Measurements from ENCODE around the gene RELA. TPM values are rescaled to one million over a fixed set of nuclear protein-coding genes. Genes with fewer than 3 reads are reported as not detected.

The RELA gene
- total RNA-seq (2022; extraction: Qiagen RNA extraction) = 63.5 to 78.0 TPM (median 73.7 TPM) in 5 replicates

GRCh38 chr11:65662799-65663638 lies at the start of gene RELA:
Gene RELA, minus strand, starts transcription at chr11:65662916. Its CDS starts 84 bp downstream, at chr11:65662832.

GRCh38 chr11:65711785-65712632 lies 49.3 kb upstream of the RELA start, which contains the start of gene KAT5:
Gene KAT5, plus strand, starts transcription at chr11:65712252. Its CDS starts 16 bp downstream, at chr11:65712268.

GRCh38 chr11:65637794-65638419 lies 24.8 kb downstream of the RELA start, which contains the start of gene SIPA1:
Gene SIPA1, plus strand, starts transcription at chr11:65638101. Its CDS starts 2,821 bp downstream, at chr11:65640922.

GRCh38 chr11:65615229-65615949 lies 47.3 kb downstream of the RELA start, which contains the start of gene PCNX3:
Gene PCNX3, plus strand, starts transcription at chr11:65615776. Its CDS starts 536 bp downstream, at chr11:65616312.

Other genes starting within 250 kb of the RELA start
- gene NEAT1, start 240.1 kb downstream of the RELA start, total RNA-seq (2022; extraction: Qiagen RNA extraction) = 123 to 204 TPM (median 187 TPM) in 5 replicates
- gene MALAT1, start 163.9 kb downstream of the RELA start, total RNA-seq (2022; extraction: Qiagen RNA extraction) = 42.9 to 87.3 TPM (median 59.9 TPM) in 5 replicates
- gene SCYL1, start 137.8 kb downstream of the RELA start, total RNA-seq (2022; extraction: Qiagen RNA extraction) = 47.8 to 62.4 TPM (median 58.2 TPM) in 5 replicates
- gene LTBP3, start 104.6 kb downstream of the RELA start, total RNA-seq (2022; extraction: Qiagen RNA extraction) = 89.3 to 122 TPM (median 106 TPM) in 5 replicates
- 63.9 to 77.4 TPM (median 76.9 TPM) in 5 replicates for gene ZNRD2, start 92.4 kb downstream of the RELA start, total RNA-seq (2022; extraction: Qiagen RNA extraction)
- 26.3 to 47.9 TPM (median 45.5 TPM) in 5 replicates for gene FAM89B, start 90.4 kb downstream of the RELA start, total RNA-seq (2022; extraction: Qiagen RNA extraction)
- 27.8 to 36.2 TPM (median 31.5 TPM) in 5 replicates for gene EHBP1L1, start 86.9 kb downstream of the RELA start, total RNA-seq (2022; extraction: Qiagen RNA extraction)
- gene KCNK7, start 67.1 kb downstream of the RELA start, total RNA-seq (2022; extraction: Qiagen RNA extraction) = 0.51 to 0.95 TPM (median 0.72 TPM) in 5 replicates
- gene MAP3K11, start 48.7 kb downstream of the RELA start, total RNA-seq (2022; extraction: Qiagen RNA extraction) = 37.7 to 49.0 TPM (median 47.6 TPM) in 5 replicates
- 26.0 to 36.3 TPM (median 34.9 TPM) in 5 replicates for gene PCNX3, start 47.1 kb downstream of the RELA start, total RNA-seq (2022; extraction: Qiagen RNA extraction)
- gene SIPA1, start 24.8 kb downstream of the RELA start, total RNA-seq (2022; extraction: Qiagen RNA extraction) = 14.3 to 21.2 TPM (median 19.7 TPM) in 5 replicates
- 40.9 to 56.0 TPM (median 50.3 TPM) in 5 replicates for gene KAT5, start 49.3 kb upstream of the RELA start, total RNA-seq (2022; extraction: Qiagen RNA extraction)
- 28.0 to 49.4 TPM (median 47.9 TPM) in 5 replicates for gene RNASEH2C, start 57.9 kb upstream of the RELA start, total RNA-seq (2022; extraction: Qiagen RNA extraction)
- 9.7 to 13.2 TPM (median 12.3 TPM) in 5 replicates for gene AP5B1, start 118.1 kb upstream of the RELA start, total RNA-seq (2022; extraction: Qiagen RNA extraction)
- 0.04 to 0.15 TPM (median 0.10 TPM) in 5 replicates for gene OVOL1, start 124.1 kb upstream of the RELA start, total RNA-seq (2022; extraction: Qiagen RNA extraction)
- gene SNX32, start 171.0 kb upstream of the RELA start, total RNA-seq (2022; extraction: Qiagen RNA extraction) = 0.05 to 0.08 TPM (median 0.06 TPM) in 5 replicates
- gene CFL1, start 195.3 kb upstream of the RELA start, total RNA-seq (2022; extraction: Qiagen RNA extraction) = 1,981 to 2,375 TPM (median 2,303 TPM) in 5 replicates
- 24.7 to 35.0 TPM (median 32.8 TPM) in 5 replicates for gene MUS81, start 197.5 kb upstream of the RELA start, total RNA-seq (2022; extraction: Qiagen RNA extraction)
- gene EFEMP2, start 209.9 kb upstream of the RELA start, total RNA-seq (2022; extraction: Qiagen RNA extraction) = 0.49 to 1.1 TPM (median 0.97 TPM) in 5 replicates
- 0.07 to 0.11 TPM in 2 of 5 replicates, not detected in the others for gene CTSW, start 216.9 kb upstream of the RELA start, total RNA-seq (2022; extraction: Qiagen RNA extraction)
- gene FIBP, start 225.6 kb upstream of the RELA start, total RNA-seq (2022; extraction: Qiagen RNA extraction) = 72.3 to 88.2 TPM (median 83.5 TPM) in 5 replicates
- 21.8 to 44.1 TPM (median 43.2 TPM) in 5 replicates for gene CCDC85B, start 227.8 kb upstream of the RELA start, total RNA-seq (2022; extraction: Qiagen RNA extraction)
- gene FOSL1, start 237.5 kb upstream of the RELA start, total RNA-seq (2022; extraction: Qiagen RNA extraction) = 97.3 to 161 TPM (median 118 TPM) in 5 replicates

All from A549 treated with AZD2906 at 1 μM for 4 hours (cell line).